ENCODE measurements around the gene FXR2. TPM values are rescaled to one million over a fixed set of nuclear protein-coding genes. Genes with fewer than 3 reads are reported as not detected.

FXR2 gene
- total and polyA plus RNA-seq, 9 of the 15 experiments (the other 6 are each of a cell fraction or from before 2014, with no cell fraction given): 2.0 to 49.3 (median 24.5) TPM

DNA sequence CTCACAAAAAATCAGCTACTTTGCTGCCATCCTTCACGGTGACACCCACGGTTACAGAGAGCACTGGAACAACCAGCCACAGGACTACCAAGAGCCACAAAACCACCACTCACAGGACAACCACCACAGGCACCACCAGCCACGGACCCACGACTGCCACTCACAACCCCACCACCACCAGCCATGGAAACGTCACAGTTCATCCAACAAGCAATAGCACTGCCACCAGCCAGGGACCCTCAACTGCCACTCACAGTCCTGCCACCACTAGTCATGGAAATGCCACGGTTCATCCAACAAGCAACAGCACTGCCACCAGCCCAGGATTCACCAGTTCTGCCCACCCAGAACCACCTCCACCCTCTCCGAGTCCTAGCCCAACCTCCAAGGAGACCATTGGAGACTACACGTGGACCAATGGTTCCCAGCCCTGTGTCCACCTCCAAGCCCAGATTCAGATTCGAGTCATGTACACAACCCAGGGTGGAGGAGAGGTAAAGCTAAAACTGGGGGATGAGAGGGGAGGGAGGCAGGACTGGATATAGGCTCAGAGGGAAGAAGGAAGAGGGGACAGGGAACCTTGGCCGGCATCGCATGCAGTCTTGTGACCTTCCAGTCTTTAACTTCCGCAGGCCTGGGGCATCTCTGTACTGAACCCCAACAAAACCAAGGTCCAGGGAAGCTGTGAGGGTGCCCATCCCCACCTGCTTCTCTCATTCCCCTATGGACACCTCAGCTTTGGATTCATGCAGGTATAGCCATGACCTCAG is 34.7 kb downstream of the FXR2 start:
- peaks cover 75% of the 10 kb centered on the region for H3K79me2 ChIP-seq (ENCODE audit: control insufficient read depth, insufficient read depth, low read length)
- POLR2A ChIA-PET: interaction anchor here (0.6 to 1.9 kb wide), 12 partner anchors 9 to 266 kb away, joined by 3 to 7 read pairs (median 4); partner anchors contain the start of genes ATP1B2, POLR2A, SOX15 and TP53
- H3K4me1 ChIP-seq (replicated peaks in 1 of 2; ENCODE audit: control insufficient read depth in 2 of 2, insufficient read depth in 2 of 2, low read length in 2 of 2): peaks cover 50 to 52% of the 10 kb centered on the region in 2 experiments
- peak overlapping the region; percentile 74 to 92 for H3K9ac ChIP-seq (ENCODE audit: insufficient read depth in 1 of 2, low read depth in 2 of 2, low read length in 2 of 2)
- FAIRE-seq (peak; percentile 23), DNase-seq (ENCODE audit: extremely low read depth in 1 of 4, low spot score in 3 of 4) (no peak), ATAC-seq (0 out of 3 replicates have a peak, but pooled peaks have one; percentile 1)
- no peaks in the 10 kb centered on the region for H3K27me3 ChIP-seq (ENCODE audit: control insufficient read depth in 2 of 2, insufficient read depth in 2 of 2, low read length in 2 of 2)
- 15% methylated on average over 11 of the region's 12 CpGs for WGBS (ENCODE audit: insufficient coverage, low coverage, missing lambda C conversion rate)
- H3K4me3 ChIP-seq: peak overlapping the region; percentile 42
- H3K9me1 ChIP-seq (ENCODE audit: control insufficient read depth, insufficient read depth, low read length): peaks cover 5% of the 10 kb centered on the region
- H3K27ac ChIP-seq (ENCODE audit: extremely low read depth, low read depth, low read length): peak overlapping the region; percentile 81
- in situ Hi-C loops (cut with MboI) (no loop called here), intact Hi-C loops (cut with micrococcal nuclease) (loop anchor here (5.0 kb wide), 1 partner anchor 37 kb away; no protein-coding TSS in a partner anchor)
- no peaks in the 10 kb centered on the region for H3K9me3 ChIP-seq (replicated peaks; ENCODE audit: control insufficient read depth, insufficient read depth, low read depth, low read length)
- peak overlapping the region; percentile 90 for H3K4me2 ChIP-seq (ENCODE audit: insufficient read depth, low read length)
- peaks cover 30% of the 10 kb centered on the region for H4K20me1 ChIP-seq (replicated peaks; ENCODE audit: control insufficient read depth, insufficient read depth, low read length)
- 0 out of 2 replicates have a peak overlapping the region, but pooled peaks have one; percentile 9 for H2AFZ ChIP-seq (ENCODE audit: low read depth, low read length)
- CTCF ChIA-PET (ENCODE audit: low intra/inter-chr PET ratio): no interaction called here
- peaks cover 44% of the 10 kb centered on the region for H3K36me3 ChIP-seq (ENCODE audit: control insufficient read depth, insufficient read depth, low read length)
- BruUV-seq (replicated peaks): no TSS peak
- TF ChIP-seq RBFOX2 (IDR thresholded peaks at IDR 0.05; ENCODE audit: low read depth, low read length) (peak; percentile 70), NUFIP1 (IDR thresholded peaks at IDR 0.05; ENCODE audit: partially characterized antibody) (no peak), NFRKB (IDR thresholded peaks at IDR 0.05; ENCODE audit: low read depth) (0 out of 2 replicates have a peak, but pooled peaks have one; percentile 39), HNRNPUL1 (IDR thresholded peaks at IDR 0.05; ENCODE audit: low read length) (0 out of 2 replicates have a peak, but pooled peaks have one; percentile 5), RBM22 (IDR thresholded peaks at IDR 0.05; ENCODE audit: low read depth, low read length, poor library complexity, severe bottlenecking) (peak; percentile 44), STAG1 (CRISPR knock-in tag; IDR thresholded peaks at IDR 0.05; ENCODE audit: borderline replicate concordance) (no peak), NKRF (IDR thresholded peaks at IDR 0.05; ENCODE audit: borderline replicate concordance) (0 out of 2 replicates have a peak, but pooled peaks have one; percentile 31)
- TF ChIP-seq, protein P1, sequence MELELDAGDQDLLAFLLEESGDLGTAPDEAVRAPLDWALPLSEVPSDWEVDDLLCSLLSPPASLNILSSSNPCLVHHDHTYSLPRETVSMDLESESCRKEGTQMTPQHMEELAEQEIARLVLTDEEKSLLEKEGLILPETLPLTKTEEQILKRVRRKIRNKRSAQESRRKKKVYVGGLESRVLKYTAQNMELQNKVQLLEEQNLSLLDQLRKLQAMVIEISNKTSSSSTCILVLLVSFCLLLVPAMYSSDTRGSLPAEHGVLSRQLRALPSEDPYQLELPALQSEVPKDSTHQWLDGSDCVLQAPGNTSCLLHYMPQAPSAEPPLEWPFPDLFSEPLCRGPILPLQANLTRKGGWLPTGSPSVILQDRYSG (tag; conservative IDR thresholded peaks at IDR 0.05; ENCODE audit: low read depth): 0 out of 2 replicates have a peak, but pooled peaks have one; percentile 27

All from K562 (cell line).